ENCODE measurements around the gene KLF5.

DNA sequence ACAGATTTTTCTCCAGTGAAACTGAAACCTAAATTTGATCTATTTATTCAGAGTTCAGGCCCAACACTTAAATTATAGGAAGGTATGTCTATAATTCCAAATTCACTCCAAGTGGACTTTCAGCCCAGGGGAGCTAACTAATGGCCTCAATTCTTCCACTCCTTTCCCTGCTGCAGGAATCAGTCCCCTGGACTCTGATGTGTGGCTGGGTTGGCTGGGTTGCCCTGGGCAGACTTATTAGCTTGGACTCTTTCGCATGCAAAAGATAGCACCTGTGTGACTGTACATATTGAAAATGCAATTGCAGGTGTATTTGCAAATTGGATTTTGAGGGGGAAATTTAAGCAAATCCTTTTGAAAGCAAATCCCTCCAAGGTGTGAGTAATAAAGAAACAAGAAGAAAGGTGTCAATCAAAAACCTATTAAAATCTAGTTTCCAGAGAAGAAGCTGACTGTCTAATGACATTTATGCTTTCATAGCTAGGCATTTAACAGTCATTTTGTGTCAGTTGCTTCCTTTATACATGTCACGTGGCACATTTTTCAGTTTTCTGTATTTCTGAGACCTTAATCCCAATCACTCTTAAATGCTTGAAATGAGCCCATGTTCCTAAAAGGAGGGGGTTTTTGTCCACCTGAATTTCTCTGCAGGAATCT is 42.7 kb downstream of the KLF5 start:
- TF ChIP-seq EZH2 (IDR thresholded peaks at IDR 0.05; ENCODE audit: low read length, missing control alignments) (no peak), CTCF (conservative IDR thresholded peaks at IDR 0.05 in 1 of 2, IDR thresholded peaks at IDR 0.05 in 1 of 2; ENCODE audit: low read depth in 1 of 2, low read length in 2 of 2) (no peak)
